Measurements from ENCODE around the gene SEZ6L. TPM values are rescaled to one million over a fixed set of nuclear protein-coding genes. Genes with fewer than 3 reads are reported as not detected.

SEZ6L gene
- total RNA-seq, 2 experiments from 2014 or later, result 0.05 TPM; not detected in 1

GRCh38 chr22:26318975-26319374 is 149.7 kb downstream of the SEZ6L start:
- H3K9me3 ChIP-seq (ENCODE audit: control insufficient read depth in 1 of 2, insufficient read depth in 1 of 2, low read length in 2 of 2), result peaks cover 0 to 4% of the 10 kb centered on the region in 2 experiments
- DNase-seq, result no peak
- Mint-ChIP-seq H3K36me3 (ENCODE audit: low read depth) (no peaks in the 10 kb centered on the region), H3K27me3 (peaks cover 13% of the 10 kb centered on the region), H3K4me1 (ENCODE audit: low read depth) (no peaks in the 10 kb centered on the region), H3K27ac (no peak overlapping the region), H3K4me3 (no peak overlapping the region), H3K9me3 (no peaks in the 10 kb centered on the region)
- peaks cover 2 to 10% of the 10 kb centered on the region in 2 experiments for H3K27me3 ChIP-seq (ENCODE audit: control insufficient read depth in 1 of 2, insufficient read depth in 2 of 2, low read length in 2 of 2)
- ATAC-seq (ENCODE audit: poor library complexity), result no peak
- intact Hi-C loops (cut with DNase I, micrococcal nuclease), result no loop called here
- no peak overlapping the region for H3K4me3 ChIP-seq (ENCODE audit: low read length)
- ChIA-PET POLR2A (no interaction called here), CTCF (no interaction called here)
- no peaks in the 10 kb centered on the region for H3K4me1 ChIP-seq (ENCODE audit: insufficient read depth, low read length)
- no peak for TF ChIP-seq CTCF (IDR thresholded peaks at IDR 0.05)
- no peaks in the 10 kb centered on the region for H3K36me3 ChIP-seq (ENCODE audit: insufficient read depth, low read length)
- H3K27ac ChIP-seq (ENCODE audit: low read depth in 1 of 2, low read length in 2 of 2), result no peak overlapping the region

- H3K36me3 ChIP-seq (ENCODE audit: insufficient read depth, low read length), result no peaks in the 10 kb centered on the region
- no peak overlapping the region for H3K27ac Mint-ChIP-seq
- CTCF ChIA-PET, result no interaction called here
Observed at GRCh38 chr22:26320447-26320846, 151.2 kb downstream of the SEZ6L start.

GRCh38 chr22:26321469-26321913 is 152.2 kb downstream of the SEZ6L start:
- no peaks in the 10 kb centered on the region for H3K9me3 Mint-ChIP-seq
- no peaks in the 10 kb centered on the region for H3K36me3 Mint-ChIP-seq (ENCODE audit: low read depth)
- H3K4me1 Mint-ChIP-seq (ENCODE audit: low read depth), result no peaks in the 10 kb centered on the region
- peaks cover 2 to 6% of the 10 kb centered on the region in 2 experiments for H3K27me3 ChIP-seq (ENCODE audit: control insufficient read depth in 1 of 2, insufficient read depth in 2 of 2, low read length in 2 of 2)
- no peak overlapping the region for H3K4me3 ChIP-seq (ENCODE audit: low read length)
- H3K4me3 Mint-ChIP-seq, result no peak overlapping the region
- H3K9me3 ChIP-seq (ENCODE audit: control insufficient read depth in 1 of 2, insufficient read depth in 1 of 2, low read length in 2 of 2), result peaks cover 0 to 4% of the 10 kb centered on the region in 2 experiments
- no peak overlapping the region for H3K27ac Mint-ChIP-seq
- no peak overlapping the region for H3K27ac ChIP-seq (ENCODE audit: low read depth in 1 of 2, low read length in 2 of 2)
- ATAC-seq (ENCODE audit: poor library complexity), result no peak
- intact Hi-C loops (cut with DNase I, micrococcal nuclease), result no loop called here
- ChIA-PET CTCF (no interaction called here), POLR2A (no interaction called here)
- TF ChIP-seq CTCF (IDR thresholded peaks at IDR 0.05), result no peak
- no peaks in the 10 kb centered on the region for H3K4me1 ChIP-seq (ENCODE audit: insufficient read depth, low read length)
- peaks cover 25% of the 10 kb centered on the region for H3K27me3 Mint-ChIP-seq
- H3K36me3 ChIP-seq (ENCODE audit: insufficient read depth, low read length), result no peaks in the 10 kb centered on the region
- no peak for DNase-seq

More at GRCh38 chr22:26320447-26320846, 151.2 kb downstream of the SEZ6L start:
- POLR2A ChIA-PET, result no interaction called here
- H3K27ac ChIP-seq (ENCODE audit: low read depth in 1 of 2, low read length in 2 of 2), result no peak overlapping the region
- no peaks in the 10 kb centered on the region for H3K4me1 Mint-ChIP-seq (ENCODE audit: low read depth)
- H3K27me3 Mint-ChIP-seq, result peaks cover 26% of the 10 kb centered on the region
- no peaks in the 10 kb centered on the region for H3K4me1 ChIP-seq (ENCODE audit: insufficient read depth, low read length)
- no peak overlapping the region for H3K4me3 ChIP-seq (ENCODE audit: low read length)
- DNase-seq (no peak), ATAC-seq (ENCODE audit: poor library complexity) (no peak)
- no peaks in the 10 kb centered on the region for H3K9me3 Mint-ChIP-seq
- H3K9me3 ChIP-seq (ENCODE audit: control insufficient read depth in 1 of 2, insufficient read depth in 1 of 2, low read length in 2 of 2), result peaks cover 0 to 4% of the 10 kb centered on the region in 2 experiments
- TF ChIP-seq CTCF (IDR thresholded peaks at IDR 0.05), result no peak
- intact Hi-C loops (cut with DNase I, micrococcal nuclease), result no loop called here
- H3K27me3 ChIP-seq (ENCODE audit: control insufficient read depth in 1 of 2, insufficient read depth in 2 of 2, low read length in 2 of 2), result peaks cover 2 to 6% of the 10 kb centered on the region in 2 experiments
- no peaks in the 10 kb centered on the region for H3K36me3 Mint-ChIP-seq (ENCODE audit: low read depth)
- no peak overlapping the region for H3K4me3 Mint-ChIP-seq

Data from CD4-positive, alpha-beta T cell (primary cell).